Left lung (tissue), 10 donors: ENCODE data around the gene OR4Q2. TPM values are rescaled to one million over a fixed set of nuclear protein-coding genes. Genes with fewer than 3 reads are reported as not detected.

Experiments
- ATAC-seq: fragments of 200-7000 bp; cut with Tn5 transposase; one replicate; pipeline ENCODE4 v1.9.1; 2020; ENCODE audit warnings: moderate library complexity
- DNase-seq, 4 donors: peaks; one replicate each; pipeline ENCODE4 v3.0.0-alpha.2; 2013 to 2020
- H3K27ac ChIP-seq, 2 donors: fragments of 200-600 bp; sonication (generic) in 1 of 2; one replicate each; pipeline versions ENCODE4 v1.5.0 to v1.8.0; 2020 to 2021
- H3K27me3 ChIP-seq, 2 donors: fragments of 200-600 bp; sonication (generic) in 1 of 2; one replicate each; pipeline versions ENCODE4 v1.5.0 to v1.8.0; 2020 to 2021
- H3K36me3 ChIP-seq, 2 donors: fragments of 200-600 bp; sonication (generic) in 1 of 2; one replicate each; pipeline versions ENCODE4 v1.5.0 to v1.8.0; 2020 to 2021
- H3K4me1 ChIP-seq, 2 donors: fragments of 200-600 bp; one replicate each; pipeline ENCODE4 v1.8.0; 2021
- H3K4me3 ChIP-seq, 2 donors: fragments of 200-600 bp; sonication (generic) in 1 of 2; one replicate each; pipeline versions ENCODE4 v1.5.0 to v1.8.0; 2020 to 2021; ENCODE audit warnings: mild to moderate bottlenecking in 1 of 2
- H3K9me3 ChIP-seq, 2 donors: fragments of 200-600 bp; sonication (generic) in 1 of 2; one replicate each; pipeline versions ENCODE4 v1.5.0 to v1.8.0; 2020 to 2021
- intact Hi-C, 2 donors: fragments of 100-400 bp; cut with DNase I; formaldehyde crosslinking; loops; one replicate each; pipeline versions ENCODE4 v1.11.2 to v1.14.2; 2022
- polyA plus RNA-seq, 6 donors: library from polyadenylated mRNA; unstranded; fragments of 120-200 nt; gene quantifications; one replicate each; pipeline ENCODE4 v1.2.1, GENCODE V29; 2013; ENCODE audit not compliant: insufficient read length in 6 of 6
- total RNA-seq, 2 donors: library from RNA; stranded (reverse); fragmentation: NEBNext Ultra II Directional; extraction: Animal tissue kit (Norgen Biotek cat#: 25700); gene quantifications; one replicate each; pipeline ENCODE4 v1.2.1, GENCODE V29; 2021
- TF ChIP-seq, protein P1 (sequence below), 2 donors: fragments of 200-600 bp; sonication (generic) in 1 of 2; IDR thresholded peaks; one replicate each; pipeline versions ENCODE4 v1.5.0 to v1.8.0; 2021; ENCODE audit warnings: antibody characterized with exemption in 2 of 2
- donor health status: DM: no; HTN: yes; CAD: no.
- donor health status: DM: no; HTN: no; CAD: no.

Gene OR4Q2
- total and polyA plus RNA-seq, 8 donors = not detected

DNA sequence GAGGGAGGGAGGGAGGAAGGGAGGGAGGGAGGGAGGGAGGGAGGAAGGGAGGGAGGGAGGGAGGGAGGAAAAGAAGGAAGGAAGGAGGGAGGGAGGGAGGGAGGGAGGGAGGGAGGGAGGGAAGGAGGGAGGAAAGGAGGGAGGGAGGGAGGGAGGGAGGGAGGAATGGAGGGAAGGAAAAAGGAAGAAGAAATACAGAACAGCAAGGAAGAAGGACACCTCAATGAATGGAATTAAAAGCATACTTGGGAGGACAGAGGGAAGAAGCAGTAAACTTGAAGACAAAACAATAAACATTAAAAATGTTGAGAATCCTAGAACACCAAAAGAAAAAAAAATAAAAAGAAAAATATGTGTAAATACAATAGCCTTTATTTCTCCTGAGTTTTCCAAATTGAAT lies 6.2 kb downstream of the OR4Q2 start:
- no peaks in the 10 kb centered on the region for H3K36me3 ChIP-seq
- TF ChIP-seq, protein P1, sequence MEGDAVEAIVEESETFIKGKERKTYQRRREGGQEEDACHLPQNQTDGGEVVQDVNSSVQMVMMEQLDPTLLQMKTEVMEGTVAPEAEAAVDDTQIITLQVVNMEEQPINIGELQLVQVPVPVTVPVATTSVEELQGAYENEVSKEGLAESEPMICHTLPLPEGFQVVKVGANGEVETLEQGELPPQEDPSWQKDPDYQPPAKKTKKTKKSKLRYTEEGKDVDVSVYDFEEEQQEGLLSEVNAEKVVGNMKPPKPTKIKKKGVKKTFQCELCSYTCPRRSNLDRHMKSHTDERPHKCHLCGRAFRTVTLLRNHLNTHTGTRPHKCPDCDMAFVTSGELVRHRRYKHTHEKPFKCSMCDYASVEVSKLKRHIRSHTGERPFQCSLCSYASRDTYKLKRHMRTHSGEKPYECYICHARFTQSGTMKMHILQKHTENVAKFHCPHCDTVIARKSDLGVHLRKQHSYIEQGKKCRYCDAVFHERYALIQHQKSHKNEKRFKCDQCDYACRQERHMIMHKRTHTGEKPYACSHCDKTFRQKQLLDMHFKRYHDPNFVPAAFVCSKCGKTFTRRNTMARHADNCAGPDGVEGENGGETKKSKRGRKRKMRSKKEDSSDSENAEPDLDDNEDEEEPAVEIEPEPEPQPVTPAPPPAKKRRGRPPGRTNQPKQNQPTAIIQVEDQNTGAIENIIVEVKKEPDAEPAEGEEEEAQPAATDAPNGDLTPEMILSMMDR (IDR thresholded peaks at IDR 0.05) = no peak
- H3K27ac ChIP-seq = no peak overlapping the region
- no peaks in the 10 kb centered on the region for H3K4me1 ChIP-seq
- no peak for DNase-seq
- no peak for ATAC-seq
- no peak overlapping the region for H3K4me3 ChIP-seq
- H3K27me3 ChIP-seq = no peaks in the 10 kb centered on the region
- intact Hi-C loops = no loop called here
- H3K9me3 ChIP-seq = no peaks in the 10 kb centered on the region

DNA sequence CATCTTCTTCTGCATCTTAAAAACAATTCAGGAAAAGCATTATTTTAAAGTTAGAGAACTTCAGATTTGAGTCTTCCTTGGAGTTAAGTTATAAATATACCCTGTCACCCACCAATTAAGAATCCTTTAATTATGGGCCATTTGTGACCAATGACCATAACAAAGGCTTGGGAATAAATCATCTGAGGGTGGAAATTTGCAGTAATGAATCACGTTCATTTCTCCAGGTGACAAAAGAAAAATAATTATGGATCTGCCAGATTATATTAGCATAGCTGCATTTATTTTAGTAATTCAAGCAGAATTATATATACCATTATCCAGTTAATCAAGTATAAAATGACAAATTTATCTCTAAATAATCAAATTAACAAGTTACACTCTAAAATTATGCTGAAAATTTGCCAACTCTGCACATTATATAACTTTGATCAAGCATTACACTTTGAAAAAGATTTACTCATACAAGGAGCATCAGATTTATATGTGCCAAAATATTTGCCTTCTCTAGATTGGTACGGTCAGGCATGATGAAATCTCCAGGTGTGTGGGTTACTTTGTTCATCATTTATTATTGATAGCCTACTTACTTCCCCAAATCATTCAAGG lies 17.4 kb downstream of the OR4Q2 start, which contains the start of gene OR4K14:
TSS of gene OR4K14 (minus strand) at position 51 of the 609 bp plus-strand sequence. CDS start 4,114 bp downstream, outside the sequence.
- ATAC-seq (no peak), DNase-seq (no peak)
- no peaks in the 10 kb centered on the region for H3K36me3 ChIP-seq
- no peak within 1 kb of the TSS for H3K4me3 ChIP-seq
- no peaks in the 10 kb centered on the region for H3K9me3 ChIP-seq
- no peaks in the 10 kb centered on the region for H3K4me1 ChIP-seq
- no peak within 1 kb of the TSS for H3K27ac ChIP-seq
- TF ChIP-seq, protein P1 (IDR thresholded peaks at IDR 0.05) = no peak
- H3K27me3 ChIP-seq = no peaks in the 10 kb centered on the region
- intact Hi-C loops = no loop called here

DNA sequence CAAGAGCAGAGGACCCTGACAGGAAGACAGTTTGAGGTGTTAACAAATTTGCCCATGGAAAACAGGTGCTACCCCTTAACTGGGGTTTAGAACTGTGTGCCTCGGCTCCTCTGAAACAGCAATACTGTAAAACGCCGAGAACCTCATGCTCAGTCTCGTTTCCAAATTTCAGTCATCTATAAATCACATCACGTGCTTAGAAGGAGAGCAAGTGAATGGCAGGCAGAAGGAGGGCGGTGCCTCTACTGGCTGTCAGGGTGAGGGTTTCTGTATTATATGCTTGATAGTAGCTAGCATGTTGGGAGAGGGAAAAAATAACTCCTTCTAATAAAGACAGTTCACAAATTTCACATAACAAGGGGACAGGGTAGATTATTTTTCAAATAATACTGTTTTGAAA lies 29.1 kb downstream of the OR4Q2 start:
- TF ChIP-seq, protein P1 (IDR thresholded peaks at IDR 0.05) = no peak
- intact Hi-C loops = no loop called here
- Histone ChIP-seq H3K27me3 (no peaks in the 10 kb centered on the region), H3K27ac (no peak overlapping the region), H3K9me3 (no peaks in the 10 kb centered on the region), H3K4me3 (no peak overlapping the region), H3K4me1 (no peaks in the 10 kb centered on the region), H3K36me3 (no peaks in the 10 kb centered on the region)
- DNase-seq (no peak), ATAC-seq (no peak)

DNA sequence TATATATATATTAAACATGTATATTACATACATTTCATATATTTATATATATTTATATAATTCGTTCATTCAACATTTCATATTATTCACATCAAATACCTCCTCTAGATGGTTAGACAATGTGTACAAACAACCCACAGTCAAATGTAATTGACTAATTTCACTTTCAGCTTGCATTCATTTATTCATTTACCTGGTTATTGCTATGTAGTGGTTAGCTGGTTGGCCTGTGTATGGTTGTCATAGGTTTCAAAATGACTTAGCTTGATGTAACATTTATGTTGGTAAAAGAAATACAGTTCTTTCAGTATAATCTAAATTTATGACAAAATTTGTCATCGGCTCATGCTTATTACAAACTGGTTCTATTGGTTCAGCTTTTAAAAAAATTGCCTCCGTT lies 33.5 kb downstream of the OR4Q2 start:
- intact Hi-C loops = no loop called here
- peaks cover 0 to 3% of the 10 kb centered on the region in 2 donors for H3K9me3 ChIP-seq
- no peak overlapping the region for H3K4me3 ChIP-seq
- no peaks in the 10 kb centered on the region for H3K4me1 ChIP-seq
- no peak for ATAC-seq
- H3K36me3 ChIP-seq = no peaks in the 10 kb centered on the region
- TF ChIP-seq, protein P1 (IDR thresholded peaks at IDR 0.05) = no peak
- DNase-seq = no peak
- no peak overlapping the region for H3K27ac ChIP-seq
- no peaks in the 10 kb centered on the region for H3K27me3 ChIP-seq

DNA sequence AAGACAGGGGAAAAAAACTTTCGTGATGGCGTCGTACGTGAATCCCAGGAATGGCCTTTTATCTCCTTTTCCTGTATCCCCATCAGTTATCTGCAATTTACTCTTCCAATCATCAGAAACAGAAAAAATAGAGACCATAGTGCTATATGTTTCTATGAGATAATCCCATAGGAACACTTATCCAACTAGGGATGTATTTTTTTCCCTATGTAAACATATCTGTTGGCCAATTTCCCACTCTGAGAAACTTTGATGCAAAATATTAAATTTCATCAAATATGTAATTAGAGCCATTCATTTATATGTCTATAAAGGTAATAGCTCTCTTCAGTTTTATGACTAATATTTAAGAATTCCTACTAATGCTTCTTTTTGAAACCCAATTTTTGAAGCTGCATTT lies 34.0 kb downstream of the OR4Q2 start, which contains the start of gene OR4K13:
TSS of gene OR4K13 (minus strand) at position 101 of the 400 bp plus-strand sequence. CDS start 1,280 bp downstream, outside the sequence.
- ATAC-seq (no peak), DNase-seq (no peak)
- H3K36me3 ChIP-seq = no peaks in the 10 kb centered on the region
- no peaks in the 10 kb centered on the region for H3K4me1 ChIP-seq
- H3K27ac ChIP-seq = no peak within 1 kb of the TSS
- peaks cover 0 to 3% of the 10 kb centered on the region in 2 donors for H3K9me3 ChIP-seq
- no peak within 1 kb of the TSS for H3K4me3 ChIP-seq
- TF ChIP-seq, protein P1 (IDR thresholded peaks at IDR 0.05) = no peak
- intact Hi-C loops = no loop called here
- H3K27me3 ChIP-seq = no peaks in the 10 kb centered on the region
